NCI-H1092 treated with DMSO at 0.1 percent for 48 hours (cell line): ENCODE data around the gene CPPED1.
"Not testable (repeated sequence)": the region's sequence is repeated elsewhere in the genome, so short reads cannot be mapped to it uniquely, and the experiment has no call there.

Experiments used
- DNase-seq: peaks from one replicate; lab custom pipeline; 2025; lab: John Stamatoyannopoulos, UW

The CPPED1 gene

GRCh38 chr16:12802048-12802447 lies 1.6 kb downstream of the CPPED1 start:
- no peak for DNase-seq

- no peak for DNase-seq
These were observed 2.1 kb downstream of the CPPED1 start for GRCh38 chr16:12801511-12802042.

DNA sequence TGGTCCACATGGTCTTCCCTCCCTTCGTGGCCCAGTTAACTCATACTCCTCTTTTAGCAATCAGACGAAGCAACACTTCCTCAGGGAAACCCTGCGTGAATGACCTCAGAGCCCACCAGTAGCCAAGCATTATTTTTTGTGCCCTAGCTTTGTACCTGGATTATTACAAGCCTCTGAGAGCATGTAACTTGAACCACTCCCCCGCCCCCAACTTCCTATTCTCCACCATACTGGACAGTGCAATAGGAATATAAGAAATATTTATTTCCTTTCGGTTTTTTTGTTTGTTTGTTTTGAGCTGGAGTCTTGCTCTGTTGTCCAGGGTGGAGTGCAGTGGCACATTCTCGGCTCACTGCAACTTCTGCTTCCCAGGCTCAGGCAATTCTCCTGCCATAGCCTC lies 2.9 kb downstream of the CPPED1 start:
- DNase-seq: no peak

- not testable (repeated sequence) for DNase-seq
These were observed 3.7 kb downstream of the CPPED1 start for GRCh38 chr16:12799996-12800395.

DNA sequence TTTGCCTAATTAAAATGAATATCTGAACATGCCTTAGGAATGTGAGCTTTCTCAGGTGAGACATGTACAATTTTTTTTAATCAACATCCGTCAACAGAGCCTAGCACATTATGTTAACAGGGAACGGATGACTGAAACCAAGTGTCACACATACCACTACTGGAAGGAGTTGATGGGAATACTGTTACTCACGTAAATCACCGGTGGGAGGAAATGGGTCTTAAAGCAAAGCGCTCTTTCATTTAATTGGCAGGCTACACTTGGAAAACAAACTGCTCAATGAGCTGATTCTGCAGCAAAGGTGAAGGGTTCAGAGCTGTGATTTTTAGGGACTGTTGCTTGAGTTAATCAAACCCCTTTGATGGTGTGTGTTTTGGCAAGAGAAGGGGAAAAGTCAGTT lies 4.8 kb downstream of the CPPED1 start:
- no peak for DNase-seq

DNA sequence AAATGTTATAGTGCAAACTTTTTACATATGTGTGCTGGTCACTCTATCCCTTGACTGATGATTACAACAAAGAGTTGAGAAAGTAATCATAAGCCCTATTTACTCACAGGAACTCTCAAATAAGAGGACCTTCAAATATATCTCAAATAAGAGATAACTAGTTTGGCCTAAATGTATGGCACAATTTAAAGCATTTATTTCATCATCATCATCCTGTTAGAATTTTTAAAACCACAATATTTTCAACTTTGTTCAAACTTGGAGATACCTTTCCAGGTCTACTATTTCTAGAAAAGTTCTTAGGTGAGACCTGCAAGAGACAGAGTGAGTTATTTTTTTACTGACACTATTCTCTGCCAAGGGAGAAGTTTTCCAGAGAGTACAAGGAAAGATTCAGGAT lies 5.5 kb downstream of the CPPED1 start:
- no peak for DNase-seq

DNA sequence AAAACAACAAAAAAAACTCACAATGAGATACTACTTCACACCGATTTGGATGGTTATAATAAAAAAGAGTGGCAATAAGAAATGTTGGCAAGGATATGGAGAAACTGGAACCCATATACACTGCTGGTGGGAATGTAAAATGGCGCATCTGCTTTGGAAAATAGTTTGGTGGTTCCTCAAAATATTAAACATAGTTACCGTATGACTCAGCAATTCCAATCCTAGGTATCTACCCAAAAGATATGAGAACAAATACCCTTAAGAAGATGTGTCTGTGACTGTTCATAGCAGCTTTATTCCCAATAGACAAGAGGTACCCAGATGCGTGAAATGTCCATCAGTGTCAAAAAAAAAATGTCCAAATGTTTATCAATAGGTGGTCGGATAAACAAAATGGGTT lies 7.2 kb downstream of the CPPED1 start:
- no peak for DNase-seq

DNA sequence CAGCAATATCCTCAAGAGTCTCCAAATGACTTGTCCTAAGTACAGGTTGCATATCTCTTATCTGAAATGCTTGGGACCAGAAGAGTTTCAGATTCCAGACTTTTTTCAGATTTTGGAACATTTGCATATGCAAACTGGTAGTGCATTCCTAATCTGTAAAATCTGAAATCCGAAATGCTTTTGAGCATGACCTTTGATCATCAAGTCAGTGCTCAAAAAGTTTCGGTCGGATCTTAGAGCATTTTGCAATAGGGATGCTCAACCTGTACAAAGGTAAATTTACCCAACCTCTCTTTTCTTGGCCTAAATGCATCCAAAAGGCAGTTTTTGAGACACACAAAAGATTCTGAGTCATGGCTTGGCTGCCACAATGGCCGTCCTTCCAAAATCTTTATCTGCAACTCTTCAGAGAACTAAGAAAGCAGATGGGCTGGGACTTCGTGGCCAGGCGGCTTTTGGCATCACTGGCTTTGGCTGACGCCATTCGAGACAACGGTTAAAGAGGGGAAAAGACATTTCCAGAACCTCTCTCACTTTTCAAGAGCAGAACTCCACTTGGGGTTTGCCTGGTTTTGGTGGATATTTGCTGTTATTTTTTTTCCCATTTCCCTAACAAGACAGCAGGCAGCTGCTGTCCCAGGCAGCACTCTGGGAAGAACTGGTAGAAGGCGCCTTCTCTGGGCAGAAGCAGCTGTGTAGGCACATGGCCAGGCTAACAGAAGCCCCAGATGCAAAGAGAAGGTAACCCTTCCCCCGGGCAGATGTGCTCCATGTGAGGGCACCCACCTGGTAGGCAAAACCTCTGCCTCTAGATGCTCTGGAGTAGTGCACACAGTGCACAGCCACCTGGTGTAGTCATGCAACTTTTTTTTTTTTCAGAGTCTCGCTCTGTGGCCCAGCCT lies 8.9 kb downstream of the CPPED1 start:
- DNase-seq: no peak

GRCh38 chr16:12793865-12794240 lies 9.8 kb downstream of the CPPED1 start:
- no peak for DNase-seq

DNA sequence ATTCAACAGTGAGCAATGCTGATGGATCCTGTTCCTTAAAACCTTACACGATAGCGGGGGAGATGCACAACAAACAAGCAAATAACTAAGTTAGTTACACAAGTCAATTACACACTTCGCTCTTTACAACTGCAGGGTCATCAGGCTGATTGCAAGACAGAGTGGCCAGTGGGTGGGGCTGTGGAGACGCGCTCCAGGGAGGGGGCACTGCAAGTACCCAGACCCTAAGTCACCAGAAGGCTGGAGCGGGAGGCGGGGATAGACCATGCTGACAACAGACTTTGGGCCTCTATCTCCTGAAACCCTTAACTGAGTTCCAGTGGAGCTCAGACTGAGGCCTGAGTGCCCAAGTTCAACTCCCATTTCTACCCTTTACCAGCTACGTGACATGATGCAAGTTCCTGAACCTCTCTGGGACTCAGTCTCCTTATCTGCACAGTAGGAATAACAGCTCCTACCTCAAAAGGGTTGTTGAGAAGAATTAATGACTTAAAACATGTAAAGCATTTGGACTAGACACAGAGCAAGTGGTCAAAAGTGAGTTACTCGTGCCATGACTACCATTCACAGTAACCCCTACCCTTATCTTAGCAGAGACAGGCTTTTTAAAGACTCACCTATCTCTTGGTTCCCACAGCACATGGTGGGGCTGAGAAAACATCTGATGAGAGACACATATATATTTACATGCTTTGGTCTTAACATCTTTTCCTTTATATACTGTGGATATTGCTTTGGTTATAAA lies 10.4 kb downstream of the CPPED1 start:
- DNase-seq: no peak

- not testable (repeated sequence) for DNase-seq
These were observed 11.2 kb downstream of the CPPED1 start for GRCh38 chr16:12792528-12792927.

DNA sequence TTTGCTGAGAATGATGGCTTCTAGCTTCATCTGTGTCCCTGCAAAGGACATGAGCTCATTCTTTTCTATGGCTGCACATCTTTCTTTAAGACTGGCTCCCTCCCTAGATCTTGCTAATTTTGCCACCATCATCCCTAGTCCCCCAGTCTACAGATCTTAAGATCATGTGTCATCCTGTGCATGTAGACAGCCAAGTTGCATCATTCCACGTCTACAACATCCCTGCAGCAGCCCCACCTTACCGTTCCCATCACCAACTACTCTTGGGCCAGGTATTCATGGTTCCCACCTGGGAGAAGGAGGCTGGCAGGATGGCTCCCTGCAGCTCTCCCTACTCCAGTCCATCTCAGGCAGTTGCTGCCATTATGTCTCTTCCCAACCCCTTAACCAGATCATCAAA lies 12.3 kb downstream of the CPPED1 start:
- no peak for DNase-seq

DNA sequence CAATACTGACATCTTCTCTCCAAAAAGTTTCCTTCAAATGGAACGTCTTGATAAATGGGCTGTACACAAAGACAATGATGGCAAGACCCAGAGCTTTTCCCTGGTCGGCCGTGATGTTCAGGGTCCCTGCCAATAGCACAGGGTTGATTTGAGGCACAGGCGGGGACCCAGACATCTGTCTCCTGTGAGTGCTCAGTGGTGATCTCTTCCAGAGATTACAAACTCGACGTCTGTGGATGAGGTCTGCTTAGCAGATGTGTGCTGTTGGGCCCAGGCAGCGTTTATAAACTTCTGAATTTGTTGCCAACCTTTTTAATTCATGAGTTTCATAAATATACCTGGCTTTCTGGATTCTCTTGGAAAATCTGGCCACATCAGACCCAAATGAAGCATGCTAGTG lies 14.9 kb downstream of the CPPED1 start:
- no peak for DNase-seq

GRCh38 chr16:12786081-12786480 lies 17.6 kb downstream of the CPPED1 start:
- no peak for DNase-seq

DNA sequence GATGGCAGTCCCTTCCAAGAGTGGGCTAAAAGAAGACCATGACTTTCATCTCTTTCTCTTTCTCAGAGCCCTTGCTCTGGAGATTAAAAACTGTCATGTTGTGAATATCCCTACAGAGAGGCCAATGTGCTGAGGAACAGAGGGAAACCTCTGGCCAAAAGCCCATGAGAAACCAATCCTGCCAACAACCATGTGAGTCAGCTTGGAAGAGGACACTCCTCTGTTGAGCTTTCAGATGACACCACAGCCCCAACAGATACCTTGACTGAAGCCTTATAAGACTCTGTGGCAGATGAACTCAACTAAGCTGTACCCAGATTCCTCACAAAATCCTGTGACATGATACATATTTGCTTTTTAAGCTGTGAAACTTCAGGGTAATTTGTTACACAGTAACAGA lies 19.6 kb downstream of the CPPED1 start:
- DNase-seq: no peak

GRCh38 chr16:12781777-12782176 lies 21.9 kb downstream of the CPPED1 start:
- no peak for DNase-seq

DNA sequence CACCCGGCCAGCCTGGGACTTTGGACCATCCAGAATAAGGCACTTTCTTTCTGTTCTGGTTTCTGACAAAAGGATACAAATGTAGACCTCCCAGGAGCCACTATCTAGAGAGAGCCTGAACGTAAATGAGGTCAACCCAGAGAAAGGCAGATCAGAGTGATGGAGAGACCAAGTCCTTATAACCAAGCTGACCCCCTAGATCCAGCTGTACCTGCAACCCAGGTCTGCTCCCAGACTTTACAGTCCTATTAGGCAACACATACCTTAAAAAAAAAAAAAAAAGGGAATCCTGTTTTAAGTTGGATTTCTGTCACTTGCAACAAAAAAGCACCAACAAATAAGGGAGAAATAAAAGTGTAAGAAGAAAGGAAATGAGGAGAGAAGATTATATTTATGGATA lies 23.2 kb downstream of the CPPED1 start:
- DNase-seq: no peak

GRCh38 chr16:12778726-12779125 lies 25.0 kb downstream of the CPPED1 start:
- DNase-seq: no peak

DNA sequence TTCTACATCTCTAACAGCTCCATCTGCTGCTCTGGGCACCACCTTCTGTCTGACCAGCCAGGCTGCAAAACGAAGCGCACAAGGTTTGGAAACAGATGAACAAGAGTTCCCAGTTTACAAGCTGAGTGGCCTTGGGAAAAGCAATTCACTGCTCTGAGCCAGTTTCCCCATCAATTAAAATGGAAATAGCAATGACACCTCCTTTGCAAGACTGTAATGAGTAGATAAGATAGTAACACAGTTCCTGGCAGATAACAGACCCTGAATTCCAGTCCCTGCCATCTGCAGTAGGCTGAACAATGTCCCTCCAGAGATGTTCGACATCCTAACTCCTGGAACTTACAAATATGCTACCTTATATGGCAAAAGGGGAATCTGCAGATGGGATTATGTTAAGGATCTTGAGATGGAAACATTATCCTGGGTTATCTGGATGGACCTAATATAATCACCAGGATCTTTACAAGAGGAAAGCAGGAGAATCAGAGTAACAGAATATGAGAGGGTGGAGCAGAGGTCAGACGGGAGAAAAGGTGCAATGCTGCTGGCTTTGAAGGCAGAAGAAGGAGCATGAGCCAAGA lies 27.9 kb downstream of the CPPED1 start:
- no peak for DNase-seq

GRCh38 chr16:12773221-12773620 lies 30.5 kb downstream of the CPPED1 start:
- no peak for DNase-seq

DNA sequence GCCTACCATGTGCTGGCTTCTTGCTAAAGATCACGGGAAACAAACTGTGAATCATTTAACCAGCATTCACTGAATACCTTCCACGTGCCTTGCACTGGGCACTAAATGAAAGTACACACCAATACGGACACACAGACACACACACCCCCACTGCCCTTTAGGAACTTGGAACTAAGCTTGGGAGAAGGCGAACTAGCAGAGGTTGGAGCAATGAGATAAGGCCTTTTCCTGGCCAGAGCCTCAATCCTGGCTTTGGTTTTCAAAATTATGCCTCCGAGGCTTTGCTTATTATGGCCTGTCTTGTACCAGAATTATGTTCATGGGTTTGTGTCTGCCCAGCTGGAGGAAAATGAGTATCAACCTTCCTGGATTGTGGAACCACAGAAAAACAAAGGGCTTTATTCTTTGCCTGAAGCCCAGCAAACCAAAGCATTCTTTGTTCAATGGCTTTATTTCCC lies 32.3 kb downstream of the CPPED1 start:
- no peak for DNase-seq

GRCh38 chr16:12769525-12769924 lies 34.2 kb downstream of the CPPED1 start:
- DNase-seq: no peak

DNA sequence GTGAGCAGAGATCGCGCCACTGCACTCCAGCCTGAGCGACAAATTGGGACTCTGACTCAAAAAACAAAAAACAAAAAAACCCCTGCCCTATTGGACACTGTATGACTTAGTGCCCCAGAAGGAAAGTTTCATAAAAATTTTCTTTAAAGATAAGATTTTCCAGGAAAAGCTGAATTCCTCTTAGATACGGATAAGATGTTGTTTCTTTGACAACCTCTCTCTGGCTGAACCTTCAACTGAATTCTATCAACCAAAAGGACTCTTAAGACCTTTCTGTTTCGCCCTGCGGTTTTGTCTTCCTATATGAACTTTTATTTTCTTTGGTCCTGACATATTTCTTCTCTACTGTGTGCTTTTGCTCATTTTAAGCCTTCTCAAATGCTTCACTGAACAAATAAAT lies 35.8 kb downstream of the CPPED1 start:
- no peak for DNase-seq
